Dendritic cell treated with granulocyte-macrophage colony-stimulating factor and Interleukin-4, amounts not matched to agents 40 ng/mL and 50 ng/mL, for 4 days (primary cell): Measurements from ENCODE around the gene STK32C.

Experiments
- H3K27ac Mint-ChIP-seq: one replicate; pipeline ENCODE4 v1.8.0; 2022; ENCODE audit warnings: mild to moderate bottlenecking, mixed read lengths
- H3K27me3 Mint-ChIP-seq: one replicate; pipeline ENCODE4 v1.8.0; 2022; ENCODE audit warnings: mild to moderate bottlenecking, mixed read lengths
- H3K36me3 Mint-ChIP-seq: one replicate; pipeline ENCODE4 v1.8.0; 2022; ENCODE audit warnings: low read depth, mixed read lengths
- H3K4me1 Mint-ChIP-seq: one replicate; pipeline ENCODE4 v1.8.0; 2022; ENCODE audit warnings: low read depth, mixed read lengths
- H3K4me3 Mint-ChIP-seq: one replicate; pipeline ENCODE4 v1.8.0; 2022; ENCODE audit warnings: mild to moderate bottlenecking, moderate library complexity, mixed read lengths
- H3K9me3 Mint-ChIP-seq: one replicate; pipeline ENCODE4 v1.8.0; 2022; ENCODE audit warnings: mixed read lengths
- intact Hi-C: fragments of 100-400 bp; cut with micrococcal nuclease; formaldehyde crosslinking; loops from one replicate; pipeline ENCODE4 v1.15.0; 2022

Gene STK32C

DNA sequence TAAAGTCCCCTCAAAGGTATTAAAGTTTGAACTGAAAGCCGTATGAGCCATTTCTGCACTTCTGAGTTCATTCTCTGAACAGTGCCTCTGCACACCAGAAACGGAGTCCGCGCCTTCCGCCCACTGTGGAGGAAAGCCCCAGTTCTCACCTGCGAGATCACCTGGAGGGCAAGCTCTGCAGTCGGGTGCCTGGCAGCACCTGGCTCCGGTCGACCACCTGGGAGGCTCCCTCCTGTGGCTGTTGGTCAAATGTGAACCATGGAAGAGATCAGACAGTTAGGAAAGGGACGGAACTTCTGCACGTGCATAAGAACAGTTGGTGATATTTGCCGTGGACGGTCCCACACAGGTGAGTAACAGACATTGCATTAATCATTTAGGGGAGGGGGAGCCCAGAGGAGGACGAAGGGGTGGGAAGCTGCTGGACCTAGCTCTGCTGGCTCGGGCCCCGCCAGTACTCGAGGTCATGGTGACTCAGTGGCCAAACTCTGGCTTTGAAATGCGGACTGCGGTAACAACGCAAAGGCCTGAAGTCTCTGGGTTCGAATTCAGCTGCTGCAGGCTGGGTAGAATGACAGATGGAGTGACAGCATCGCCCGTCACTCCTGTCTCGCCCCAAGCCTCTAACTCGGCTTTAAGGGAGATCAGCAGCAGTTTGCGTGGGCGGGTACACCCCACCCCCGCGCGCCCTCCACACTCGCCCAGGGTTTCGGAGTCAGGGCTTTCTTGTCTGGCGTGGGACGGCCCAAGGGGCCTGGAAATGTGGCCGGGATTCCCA lies 122.7 kb downstream of the STK32C start:
- Mint-ChIP-seq H3K27me3 (peaks cover 79% of the 10 kb centered on the region), H3K9me3 (no peaks in the 10 kb centered on the region), H3K36me3 (no peaks in the 10 kb centered on the region), H3K4me1 (peaks cover 11% of the 10 kb centered on the region), H3K27ac (no peak overlapping the region), H3K4me3 (no peak overlapping the region)
- intact Hi-C loops = no loop called here

DNA sequence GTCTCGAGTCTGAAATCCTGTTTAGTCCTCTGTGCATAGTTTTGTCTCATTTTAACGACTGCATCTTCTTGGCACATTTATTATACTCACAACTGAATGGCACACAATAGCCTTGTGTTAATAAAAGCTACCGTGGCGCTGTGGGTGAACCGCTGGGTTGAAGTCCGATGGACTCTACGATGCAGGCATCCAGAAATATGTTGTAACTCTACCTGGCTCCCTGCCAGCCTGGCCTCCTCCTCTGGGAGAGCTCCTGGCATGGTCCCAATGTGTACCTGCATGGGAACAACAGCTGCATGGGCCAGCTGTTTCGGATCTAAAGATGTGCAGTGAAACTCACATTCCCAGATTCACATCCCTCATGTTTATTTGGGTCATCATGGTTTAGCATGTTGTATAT lies 124.7 kb downstream of the STK32C start:
- intact Hi-C loops = no loop called here
- Mint-ChIP-seq H3K27ac (no peak overlapping the region), H3K4me3 (no peak overlapping the region), H3K36me3 (no peaks in the 10 kb centered on the region), H3K9me3 (no peaks in the 10 kb centered on the region), H3K27me3 (peaks cover 68% of the 10 kb centered on the region), H3K4me1 (peaks cover 9% of the 10 kb centered on the region)

DNA sequence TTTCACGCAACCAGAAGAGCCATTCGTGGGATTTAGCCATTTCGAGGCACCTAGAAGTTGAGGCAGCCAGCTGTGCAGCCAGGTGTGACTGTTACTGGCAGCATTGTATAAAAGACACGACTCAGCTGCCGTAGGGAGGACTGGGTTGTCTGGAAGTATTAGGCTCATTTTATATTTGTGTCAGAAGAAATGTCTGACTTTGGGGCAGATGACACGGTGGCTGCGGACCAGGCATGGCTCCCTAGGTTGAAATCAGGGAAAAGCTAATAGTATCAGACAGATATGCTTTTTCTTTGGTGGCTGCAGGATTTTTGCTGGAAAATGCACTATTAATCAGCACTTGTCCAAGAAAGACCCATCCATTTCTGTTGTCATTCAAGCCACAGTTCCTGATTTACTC lies 125.2 kb downstream of the STK32C start:
- Mint-ChIP-seq H3K27me3 (peaks cover 65% of the 10 kb centered on the region), H3K4me3 (no peak overlapping the region), H3K9me3 (no peaks in the 10 kb centered on the region), H3K36me3 (no peaks in the 10 kb centered on the region), H3K27ac (no peak overlapping the region), H3K4me1 (peaks cover 5% of the 10 kb centered on the region)
- intact Hi-C loops = no loop called here

DNA sequence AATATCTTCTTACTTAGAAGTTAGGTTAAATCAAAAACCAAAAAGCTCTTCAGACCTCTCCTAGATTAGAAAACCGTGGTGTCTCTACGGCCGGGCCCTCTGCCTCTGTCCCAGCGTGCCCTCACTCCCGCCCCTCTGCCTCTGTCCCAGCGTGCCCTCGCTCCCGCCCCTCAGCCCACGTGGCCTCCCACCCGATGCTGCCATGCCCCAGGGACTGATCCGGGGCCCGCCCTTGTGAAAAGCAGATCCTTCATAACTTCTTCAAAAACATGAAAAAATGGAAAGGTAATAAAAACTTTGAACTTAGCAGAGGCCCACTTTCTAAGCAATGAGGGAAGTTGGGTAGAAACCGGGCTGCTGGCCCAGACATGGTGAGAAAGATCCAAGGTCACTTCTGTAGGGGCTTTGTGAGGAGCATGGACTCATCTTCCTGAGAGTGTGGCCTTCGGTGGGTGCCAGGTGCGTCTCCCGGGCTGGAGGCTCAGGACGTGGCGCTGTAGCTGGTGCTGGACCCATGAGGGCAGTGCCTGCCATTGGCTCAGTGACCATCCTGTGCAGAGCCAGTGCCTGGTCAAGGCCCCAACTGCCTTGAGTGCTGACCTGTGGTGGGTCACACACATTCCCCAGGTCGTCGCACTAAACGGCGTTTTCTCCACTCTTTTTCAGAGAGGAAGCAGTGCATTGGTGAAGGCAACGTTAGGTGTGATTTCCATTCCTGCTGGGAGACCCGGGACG lies 125.9 kb downstream of the STK32C start:
- intact Hi-C loops = no loop called here
- no peaks in the 10 kb centered on the region for H3K9me3 Mint-ChIP-seq
- H3K36me3 Mint-ChIP-seq = no peaks in the 10 kb centered on the region
- H3K27me3 Mint-ChIP-seq = peaks cover 69% of the 10 kb centered on the region
- H3K4me1 Mint-ChIP-seq = peaks cover 5% of the 10 kb centered on the region
- H3K4me3 Mint-ChIP-seq = no peak overlapping the region
- H3K27ac Mint-ChIP-seq = no peak overlapping the region

DNA sequence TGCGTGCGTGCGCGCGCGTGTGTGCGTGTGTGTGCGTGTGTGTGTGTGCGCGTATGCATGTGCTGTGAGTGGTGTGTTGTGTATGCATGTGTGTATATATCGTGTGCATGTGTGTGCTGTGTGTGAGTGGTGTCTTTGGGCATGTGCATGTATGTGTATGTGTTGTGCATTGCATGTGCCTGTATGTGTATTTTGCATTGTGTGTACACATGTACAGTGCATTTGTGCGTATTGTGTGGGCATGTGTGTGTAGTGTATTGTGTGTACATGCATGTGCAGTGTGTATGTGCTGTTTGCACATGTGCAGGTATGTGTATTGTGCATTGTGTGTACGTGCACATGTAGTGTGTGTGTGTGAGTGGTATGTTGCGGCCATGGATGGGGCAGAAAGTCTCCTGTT lies 127.0 kb downstream of the STK32C start:
- Mint-ChIP-seq H3K4me1 (no peaks in the 10 kb centered on the region), H3K27ac (no peak overlapping the region), H3K4me3 (no peak overlapping the region), H3K27me3 (peaks cover 74% of the 10 kb centered on the region), H3K36me3 (no peaks in the 10 kb centered on the region), H3K9me3 (no peaks in the 10 kb centered on the region)
- intact Hi-C loops = no loop called here

DNA sequence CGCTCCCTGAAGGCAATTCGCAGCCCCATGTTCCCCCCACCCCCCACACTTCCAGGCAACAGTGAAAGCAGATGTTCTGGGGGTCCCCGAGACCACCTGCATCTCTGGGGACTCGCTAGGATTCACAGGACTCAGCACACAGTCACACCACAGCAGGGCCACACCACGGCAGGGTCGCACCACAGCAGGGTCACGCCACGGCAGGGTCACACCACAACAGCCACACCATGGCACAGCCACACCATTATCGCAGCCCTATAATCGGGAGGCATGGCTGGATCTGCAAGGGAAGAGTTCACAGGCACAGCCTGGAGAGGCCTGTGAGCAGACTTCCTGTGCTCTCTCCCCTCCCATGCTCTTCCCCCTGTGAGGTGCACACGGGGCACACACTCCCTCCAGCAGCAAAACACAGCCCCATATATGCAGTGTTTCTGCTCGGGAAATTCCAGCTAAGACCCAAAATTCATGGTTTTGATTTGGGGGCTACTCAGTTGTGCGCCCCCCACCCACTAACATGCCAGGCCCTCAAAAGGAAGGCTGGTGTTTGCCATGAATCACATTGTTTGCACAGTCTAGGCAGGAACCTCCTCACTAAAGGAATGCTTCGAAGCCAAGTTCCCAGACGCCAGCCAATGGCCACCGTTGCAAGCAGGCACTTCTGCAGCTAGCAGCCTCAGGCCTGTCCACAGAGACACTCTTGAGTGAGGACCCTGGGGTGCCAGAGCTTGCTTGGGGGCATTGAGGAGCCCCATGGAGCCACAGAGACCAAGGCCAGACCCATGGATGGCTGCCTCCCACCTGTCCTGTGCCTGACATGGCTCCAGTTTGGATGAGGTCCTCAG lies 128.0 kb downstream of the STK32C start:
- Mint-ChIP-seq H3K27ac (no peak overlapping the region), H3K27me3 (peaks cover 72% of the 10 kb centered on the region), H3K36me3 (no peaks in the 10 kb centered on the region), H3K4me1 (no peaks in the 10 kb centered on the region), H3K4me3 (no peak overlapping the region), H3K9me3 (no peaks in the 10 kb centered on the region)
- intact Hi-C loops = no loop called here

DNA sequence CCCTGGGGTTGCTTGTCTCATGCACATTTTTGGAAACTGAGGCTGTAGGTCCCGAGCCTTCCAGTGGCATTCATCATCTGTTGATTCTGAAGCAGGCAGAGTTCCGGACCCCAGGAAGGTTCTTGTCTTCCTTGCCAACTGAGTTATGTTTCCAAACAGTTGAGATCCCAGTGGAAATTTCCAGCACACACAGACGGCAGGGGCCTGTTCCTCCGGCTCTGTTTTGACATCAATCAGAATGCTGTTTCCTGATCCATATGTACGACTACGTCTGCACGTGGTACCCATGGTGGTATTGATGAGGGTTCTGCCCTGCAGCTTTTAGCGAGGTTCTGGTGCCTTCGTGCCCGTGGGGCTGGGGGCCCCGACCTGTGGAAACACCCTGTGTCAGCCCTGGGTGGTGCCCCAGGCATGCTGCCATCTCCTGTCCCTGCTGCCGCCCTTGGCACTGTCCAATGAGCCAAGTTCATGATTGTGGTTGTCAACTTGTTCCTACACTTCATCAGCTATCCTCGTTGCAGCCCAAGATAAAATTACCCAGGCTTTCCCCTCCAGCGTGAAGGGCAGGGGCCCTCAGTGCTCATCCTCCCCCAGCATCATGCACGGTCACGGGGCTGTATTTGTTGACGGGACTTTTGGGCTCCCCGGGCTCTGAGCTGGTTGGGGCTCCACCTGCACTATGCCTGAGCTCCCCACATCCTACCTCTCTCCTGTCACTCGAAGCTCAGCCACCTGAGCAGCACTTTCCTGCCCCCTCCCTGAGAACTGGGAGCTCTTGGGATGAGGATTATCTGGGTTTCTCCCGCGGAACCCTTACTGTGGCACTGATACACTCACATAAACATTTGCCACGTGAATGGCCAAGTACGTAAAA lies 128.8 kb downstream of the STK32C start:
- Mint-ChIP-seq H3K36me3 (no peaks in the 10 kb centered on the region), H3K27ac (no peak overlapping the region), H3K4me1 (no peaks in the 10 kb centered on the region), H3K9me3 (peaks cover under 1% of the 10 kb centered on the region), H3K27me3 (peaks cover 70% of the 10 kb centered on the region), H3K4me3 (no peak overlapping the region)
- intact Hi-C loops = no loop called here

DNA sequence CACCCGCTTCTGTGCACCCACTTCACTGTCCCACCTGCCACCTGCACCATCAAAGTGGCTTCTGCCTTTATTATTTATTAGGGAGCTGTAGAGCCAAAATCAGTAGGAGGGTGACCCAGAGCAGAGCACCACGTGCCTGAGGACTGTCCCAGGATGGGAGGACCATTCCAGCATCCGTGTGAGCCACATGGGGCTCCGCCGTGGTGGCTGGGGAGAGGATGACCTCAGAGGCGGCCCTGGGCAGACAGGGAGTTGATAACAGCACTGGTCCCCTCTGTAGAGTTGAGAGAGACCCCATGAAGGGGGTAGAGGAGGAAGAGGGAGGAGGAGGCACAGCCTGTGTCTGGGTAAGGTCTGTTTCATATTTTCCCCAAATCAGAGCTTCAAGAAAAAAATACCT lies 129.7 kb downstream of the STK32C start:
- Mint-ChIP-seq H3K27ac (no peak overlapping the region), H3K4me1 (no peaks in the 10 kb centered on the region), H3K4me3 (no peak overlapping the region), H3K27me3 (peaks cover 63% of the 10 kb centered on the region), H3K36me3 (no peaks in the 10 kb centered on the region), H3K9me3 (peaks cover 9% of the 10 kb centered on the region)
- intact Hi-C loops = no loop called here

DNA sequence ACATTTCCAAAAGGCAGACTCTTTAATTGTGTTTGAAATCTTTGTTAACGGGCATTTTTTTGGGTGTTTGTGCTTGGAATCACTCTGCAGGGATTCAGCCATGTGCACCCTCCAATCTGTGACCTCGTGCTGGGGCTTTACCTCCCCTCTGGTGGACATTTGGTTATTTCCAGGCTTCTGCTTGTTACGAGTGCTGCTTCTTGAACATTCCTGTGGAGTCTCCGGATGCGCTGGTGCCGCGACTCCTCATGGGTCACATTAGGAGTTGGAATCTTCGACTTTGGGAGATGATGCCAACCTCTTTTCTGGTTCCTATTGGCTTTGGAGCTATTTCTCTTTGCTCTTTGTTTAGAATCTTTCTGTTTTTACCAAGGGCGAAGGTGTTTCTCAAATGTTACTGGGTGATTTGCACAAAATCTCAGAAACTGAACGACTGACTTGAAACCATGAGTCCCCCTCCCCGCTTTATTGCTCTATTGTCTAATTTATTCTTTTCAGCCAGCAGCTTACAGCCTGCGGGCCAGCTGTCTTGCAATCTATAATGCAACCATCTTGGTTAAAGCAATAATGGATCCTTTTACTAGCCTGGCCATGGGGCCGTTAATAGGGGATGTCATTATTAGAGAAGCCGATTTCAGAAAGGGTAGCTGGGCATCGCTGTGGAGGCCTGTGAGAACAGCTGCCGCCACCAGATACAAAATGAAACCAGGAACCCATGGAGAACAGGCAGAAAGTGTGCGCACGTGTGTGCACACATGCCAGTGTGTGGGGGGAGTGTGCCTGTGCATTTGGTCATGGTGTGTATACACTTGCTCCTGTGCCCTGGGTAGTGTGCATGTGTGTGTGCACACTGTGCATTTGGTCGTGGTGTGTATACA lies 130.9 kb downstream of the STK32C start:
- H3K27ac Mint-ChIP-seq = no peak overlapping the region
- H3K4me3 Mint-ChIP-seq = no peak overlapping the region
- no peaks in the 10 kb centered on the region for H3K36me3 Mint-ChIP-seq
- intact Hi-C loops = no loop called here
- H3K9me3 Mint-ChIP-seq = peaks cover 12% of the 10 kb centered on the region
- H3K27me3 Mint-ChIP-seq = peaks cover 54% of the 10 kb centered on the region
- no peaks in the 10 kb centered on the region for H3K4me1 Mint-ChIP-seq

DNA sequence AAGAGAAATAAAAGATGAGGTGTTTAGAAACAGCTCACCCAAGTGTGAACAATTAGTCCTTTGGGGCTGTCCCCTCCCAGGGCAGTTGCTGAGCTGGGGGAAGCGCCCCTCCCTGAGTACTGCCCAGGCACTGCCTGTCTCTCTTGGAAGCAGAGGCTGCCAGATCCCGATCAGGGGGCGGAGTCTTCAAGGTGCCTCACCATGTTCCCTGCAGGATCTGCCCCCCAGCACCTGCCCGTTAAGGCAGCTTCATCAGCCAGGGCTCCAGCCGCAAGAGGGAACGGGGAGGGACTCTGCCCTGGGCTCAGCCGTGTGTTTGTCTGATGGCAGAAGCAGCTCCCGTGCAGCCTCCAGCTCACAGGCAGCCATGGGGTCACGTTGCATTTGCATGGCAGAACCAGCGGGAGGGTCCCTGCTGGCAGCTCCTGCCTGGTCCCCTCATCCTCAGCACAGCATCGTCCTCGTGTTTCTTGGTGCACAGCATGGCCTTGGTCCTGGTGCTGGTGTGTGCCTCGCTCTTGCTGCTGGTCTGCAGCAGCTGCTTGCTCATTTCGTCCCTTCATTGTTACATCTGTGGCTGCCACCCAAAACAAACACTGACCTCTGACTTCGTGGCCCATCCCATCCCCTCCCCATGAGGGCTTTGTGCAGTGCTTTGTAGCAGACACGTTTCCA lies 131.7 kb downstream of the STK32C start:
- no peak overlapping the region for H3K27ac Mint-ChIP-seq
- no peaks in the 10 kb centered on the region for H3K4me1 Mint-ChIP-seq
- H3K9me3 Mint-ChIP-seq = peaks cover 12% of the 10 kb centered on the region
- H3K36me3 Mint-ChIP-seq = no peaks in the 10 kb centered on the region
- H3K27me3 Mint-ChIP-seq = peaks cover 47% of the 10 kb centered on the region
- intact Hi-C loops = no loop called here
- H3K4me3 Mint-ChIP-seq = no peak overlapping the region

DNA sequence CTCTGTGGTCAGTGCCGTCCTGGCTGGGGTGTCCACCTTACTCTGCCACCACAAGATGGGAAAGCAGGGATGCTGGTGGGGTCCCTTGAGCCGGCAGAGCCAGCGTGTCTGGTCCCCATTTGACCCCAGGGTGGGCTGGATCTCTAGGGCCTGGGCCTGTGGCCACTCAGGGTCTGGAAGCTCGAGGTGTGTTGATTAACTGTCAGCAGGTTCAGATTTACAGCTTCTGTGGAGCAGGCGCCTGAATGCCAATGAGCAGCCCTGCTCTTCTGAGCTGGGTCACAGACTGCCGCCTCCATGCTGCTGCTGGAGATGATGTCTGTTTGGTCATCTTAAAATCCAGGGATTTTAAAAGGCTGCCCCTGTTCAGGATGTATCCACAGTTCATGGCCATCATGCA lies 132.3 kb downstream of the STK32C start:
- Mint-ChIP-seq H3K4me1 (no peaks in the 10 kb centered on the region), H3K36me3 (no peaks in the 10 kb centered on the region), H3K27me3 (peaks cover 42% of the 10 kb centered on the region), H3K9me3 (peaks cover 12% of the 10 kb centered on the region), H3K4me3 (no peak overlapping the region), H3K27ac (no peak overlapping the region)
- intact Hi-C loops = no loop called here

DNA sequence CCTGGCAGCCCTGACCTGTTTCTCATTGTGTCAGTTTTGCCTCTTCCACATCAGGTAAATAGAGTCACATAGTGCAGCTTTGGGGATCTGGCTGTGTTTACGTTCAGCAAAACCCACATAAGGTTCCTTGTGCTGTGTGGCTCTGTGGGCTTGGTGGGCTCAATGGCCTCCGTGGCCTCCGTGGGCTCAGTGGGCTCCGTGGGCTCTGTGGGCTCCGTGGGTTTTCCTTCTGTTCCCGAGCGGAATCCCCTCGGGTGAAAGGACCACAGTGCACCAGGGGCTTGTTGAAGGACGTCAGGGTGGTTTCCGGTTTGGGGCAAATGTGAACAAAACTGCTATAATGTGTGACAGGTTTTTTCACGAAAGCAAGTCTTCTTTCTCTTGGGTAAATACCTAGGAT lies 133.5 kb downstream of the STK32C start:
- Mint-ChIP-seq H3K4me3 (no peak overlapping the region), H3K36me3 (no peaks in the 10 kb centered on the region), H3K27me3 (peaks cover 40% of the 10 kb centered on the region), H3K9me3 (peaks cover 12% of the 10 kb centered on the region), H3K4me1 (no peaks in the 10 kb centered on the region), H3K27ac (no peak overlapping the region)
- intact Hi-C loops = no loop called here
